SJSA1 (cell line): ENCODE results near the gene PNPLA6. TPM values are rescaled to one million over a fixed set of nuclear protein-coding genes. Genes with fewer than 3 reads are reported as not detected.

ENCODE experiments used
- total RNA-seq: library from RNA; depleted of rRNA; stranded (reverse); fragments of >200 nt; shearing (Covaris generic); gene quantifications from 2 replicates; pipeline ENCODE4 v1.2.3, GENCODE V29; 2014; rRNA removed

The PNPLA6 gene
- total RNA-seq, 1 experiment from 2014 or later = 41.6 TPM

Other genes with a start within 250 kb of the PNPLA6 start
- 0.50 and 1.2 TPM in 2 replicates for gene INSR, start 241.3 kb upstream of the PNPLA6 start, total RNA-seq
- 33.9 and 34.1 TPM in 2 replicates for gene ARHGEF18, start 186.8 kb upstream of the PNPLA6 start, total RNA-seq
- 0.47 TPM in 1 of 2 replicates, not detected in the other for gene PEX11G, start 46.7 kb upstream of the PNPLA6 start, total RNA-seq
- 31.4 and 33.7 TPM in 2 replicates for gene ZNF358, start 19.6 kb upstream of the PNPLA6 start, total RNA-seq
- gene MCOLN1, start 13.1 kb upstream of the PNPLA6 start, total RNA-seq = 2.9 and 5.5 TPM in 2 replicates
- not detected in 2 replicates for gene CAMSAP3, start 60.1 kb downstream of the PNPLA6 start, total RNA-seq
- gene XAB2, start 93.8 kb downstream of the PNPLA6 start, total RNA-seq = 32.0 and 35.0 TPM in 2 replicates
- 32.5 and 68.2 TPM in 2 replicates for gene PET100, start 94.1 kb downstream of the PNPLA6 start, total RNA-seq
- not detected in 2 replicates for gene PCP2, start 98.0 kb downstream of the PNPLA6 start, total RNA-seq
- gene STXBP2, start 101.4 kb downstream of the PNPLA6 start, total RNA-seq = 0.13 TPM in 1 of 2 replicates, not detected in the other
- not detected in 2 replicates for gene RETN, start 133.3 kb downstream of the PNPLA6 start, total RNA-seq
- not detected in 2 replicates for gene MCEMP1, start 141.4 kb downstream of the PNPLA6 start, total RNA-seq
- gene TRAPPC5, start 145.1 kb downstream of the PNPLA6 start, total RNA-seq = 129 and 131 TPM in 2 replicates
- gene FCER2, start 166.4 kb downstream of the PNPLA6 start, total RNA-seq = not detected in 2 replicates
- not detected in 2 replicates for gene CLEC4G, start 196.4 kb downstream of the PNPLA6 start, total RNA-seq
- gene CD209, start 211.8 kb downstream of the PNPLA6 start, total RNA-seq = not detected in 2 replicates
- gene CLEC4M, start 227.5 kb downstream of the PNPLA6 start, total RNA-seq = not detected in 2 replicates